ENCODE data around the gene PKP3.

PKP3 gene

DNA sequence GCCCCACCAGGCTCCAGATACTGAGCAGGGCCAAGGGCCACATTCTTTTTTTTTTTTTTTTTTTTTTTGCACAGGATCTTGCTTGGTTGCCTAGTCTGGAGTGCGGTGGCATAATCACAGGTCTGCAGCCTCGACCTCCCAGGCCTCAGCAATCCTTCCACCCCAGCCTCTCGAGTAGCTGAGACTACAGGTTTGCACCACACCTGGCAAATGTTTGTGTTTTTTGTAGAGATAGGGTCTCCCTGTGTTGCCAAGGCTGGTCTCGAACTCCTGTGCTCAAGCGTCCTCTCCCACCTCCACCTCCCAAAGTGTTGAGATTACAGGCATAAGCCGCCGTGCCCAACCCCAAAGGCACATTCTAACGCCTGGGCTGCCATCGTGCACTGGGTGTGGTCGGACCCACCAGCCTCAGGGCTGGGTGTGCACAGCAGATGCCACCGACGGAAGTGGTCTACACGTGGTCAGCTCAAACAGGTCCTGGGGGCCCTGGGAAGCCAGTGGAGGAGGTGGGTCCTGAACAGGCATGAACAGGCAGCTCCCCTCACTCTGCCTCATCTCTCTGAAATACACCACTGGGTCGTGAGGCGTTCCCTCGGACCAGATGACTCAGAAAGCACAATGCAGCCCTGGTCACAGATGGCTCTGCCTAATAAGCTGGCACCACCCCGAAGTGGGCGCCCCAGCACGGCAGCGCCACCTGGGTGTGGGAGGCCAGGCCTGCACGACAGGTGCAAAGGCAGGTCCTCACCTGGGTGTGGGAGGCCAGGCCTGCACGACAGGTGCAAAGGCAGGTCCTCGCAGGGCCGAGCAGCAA is 29.9 kb upstream of the PKP3 start:
- DNase-seq (ENCODE audit: low read depth, low spot score): no peak

GRCh38 chr11:364991-365725 is 28.9 kb upstream of the PKP3 start:
- no peak for DNase-seq (ENCODE audit: low read depth, low spot score)

DNA sequence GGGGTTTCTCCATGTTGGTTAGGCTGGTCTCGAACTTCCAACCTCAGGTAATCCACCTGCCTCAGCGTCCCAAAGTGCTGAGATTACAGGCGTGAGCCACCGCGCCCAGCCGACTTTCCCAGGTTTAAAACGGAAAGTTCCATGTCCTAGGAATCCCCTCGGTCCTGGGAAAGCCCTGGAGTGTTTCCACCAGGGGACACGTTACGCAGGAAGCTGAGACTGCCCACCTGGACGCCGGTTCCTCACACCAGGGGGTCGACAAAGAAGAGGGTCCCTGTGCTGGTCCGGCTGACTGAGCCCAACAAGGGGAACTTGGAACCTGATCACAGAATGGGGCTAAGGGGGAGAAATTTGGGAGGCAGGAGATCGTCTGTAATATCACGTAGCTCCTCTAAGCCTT is 28.2 kb upstream of the PKP3 start:
- DNase-seq (ENCODE audit: low read depth, low spot score): no peak

DNA sequence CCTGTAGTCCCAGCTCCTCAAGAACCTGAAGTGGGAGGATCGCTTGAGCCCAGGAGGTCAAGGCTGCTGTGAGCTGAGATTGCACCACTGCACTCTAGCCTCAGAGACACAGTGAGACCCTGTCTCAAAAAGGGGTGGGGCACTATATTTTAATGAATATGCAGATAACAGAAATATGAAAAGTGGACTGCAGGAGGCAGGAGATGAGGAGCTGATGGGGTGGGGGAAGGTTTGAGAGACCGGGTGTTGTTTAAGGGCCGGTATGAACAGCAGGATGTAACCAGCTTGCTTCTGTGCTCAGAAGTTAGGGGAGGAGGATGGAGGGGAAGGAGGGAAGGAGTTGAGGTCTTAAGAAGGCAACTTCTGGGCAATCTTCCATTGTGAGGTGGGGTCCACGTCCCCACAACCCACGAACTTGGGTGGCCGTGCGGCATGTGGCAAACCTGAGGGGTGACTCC is 26.0 kb upstream of the PKP3 start:
- no peak for DNase-seq (ENCODE audit: low read depth, low spot score)

DNA sequence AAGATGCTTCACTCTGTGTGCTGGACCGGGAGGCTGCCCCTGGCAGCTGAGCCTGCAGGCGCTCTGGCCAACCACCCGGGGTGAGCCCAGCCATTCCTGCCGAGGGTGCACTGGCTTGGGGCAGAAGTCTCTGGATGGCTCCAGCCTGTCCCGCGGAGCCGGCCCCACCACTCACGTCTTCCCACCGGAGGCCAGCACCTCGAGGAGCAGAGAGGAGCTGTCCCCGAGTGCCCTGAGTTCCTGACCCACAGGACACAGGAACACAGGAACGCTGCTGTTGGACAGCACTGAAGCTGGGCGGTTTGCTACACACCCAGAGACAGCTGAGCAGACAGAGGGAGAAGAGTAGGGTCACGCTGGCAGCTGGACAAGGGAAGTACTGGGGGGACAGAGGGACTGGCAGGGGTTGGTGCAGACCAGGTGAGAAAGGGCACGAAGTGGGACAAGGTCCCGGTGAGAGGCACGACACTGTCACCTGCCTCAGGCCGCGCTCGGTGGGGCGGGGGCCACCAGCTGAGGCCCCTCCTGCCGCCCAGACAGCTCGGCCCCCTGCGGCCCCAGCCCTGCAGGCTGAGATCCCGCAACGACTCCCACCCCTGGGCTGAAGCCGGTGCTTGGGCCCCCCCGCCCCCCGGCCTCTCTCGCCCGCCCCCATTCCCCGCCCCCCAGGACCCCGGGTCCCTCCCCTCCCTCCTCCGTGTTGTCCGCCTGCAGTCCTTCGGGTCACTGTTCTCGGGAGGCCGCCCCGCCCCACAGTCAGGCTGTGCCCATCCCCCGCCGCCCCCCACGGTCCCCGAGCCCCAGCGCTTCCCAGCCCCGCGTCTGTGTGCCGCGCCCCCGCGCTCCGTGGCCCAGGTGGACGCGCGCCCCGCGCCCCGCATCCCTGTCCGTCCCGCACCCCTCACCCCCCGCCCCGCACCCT is 25.3 kb upstream of the PKP3 start:
- no peak for DNase-seq (ENCODE audit: low read depth, low spot score)

- DNase-seq (ENCODE audit: low read depth, low spot score): no peak
Observed at GRCh38 chr11:369336-370018, 24.5 kb upstream of the PKP3 start, which contains the start of gene B4GALNT4. Gene B4GALNT4, plus strand, starts transcription at chr11:369499. Its CDS starts 305 bp downstream, at chr11:369804.

- no peak for DNase-seq (ENCODE audit: low read depth, low spot score)
Observed at GRCh38 chr11:370070-370941, 23.7 kb upstream of the PKP3 start.

- no peak for DNase-seq (ENCODE audit: low read depth, low spot score)
Observed at GRCh38 chr11:371051-371450, 23.0 kb upstream of the PKP3 start.

DNA sequence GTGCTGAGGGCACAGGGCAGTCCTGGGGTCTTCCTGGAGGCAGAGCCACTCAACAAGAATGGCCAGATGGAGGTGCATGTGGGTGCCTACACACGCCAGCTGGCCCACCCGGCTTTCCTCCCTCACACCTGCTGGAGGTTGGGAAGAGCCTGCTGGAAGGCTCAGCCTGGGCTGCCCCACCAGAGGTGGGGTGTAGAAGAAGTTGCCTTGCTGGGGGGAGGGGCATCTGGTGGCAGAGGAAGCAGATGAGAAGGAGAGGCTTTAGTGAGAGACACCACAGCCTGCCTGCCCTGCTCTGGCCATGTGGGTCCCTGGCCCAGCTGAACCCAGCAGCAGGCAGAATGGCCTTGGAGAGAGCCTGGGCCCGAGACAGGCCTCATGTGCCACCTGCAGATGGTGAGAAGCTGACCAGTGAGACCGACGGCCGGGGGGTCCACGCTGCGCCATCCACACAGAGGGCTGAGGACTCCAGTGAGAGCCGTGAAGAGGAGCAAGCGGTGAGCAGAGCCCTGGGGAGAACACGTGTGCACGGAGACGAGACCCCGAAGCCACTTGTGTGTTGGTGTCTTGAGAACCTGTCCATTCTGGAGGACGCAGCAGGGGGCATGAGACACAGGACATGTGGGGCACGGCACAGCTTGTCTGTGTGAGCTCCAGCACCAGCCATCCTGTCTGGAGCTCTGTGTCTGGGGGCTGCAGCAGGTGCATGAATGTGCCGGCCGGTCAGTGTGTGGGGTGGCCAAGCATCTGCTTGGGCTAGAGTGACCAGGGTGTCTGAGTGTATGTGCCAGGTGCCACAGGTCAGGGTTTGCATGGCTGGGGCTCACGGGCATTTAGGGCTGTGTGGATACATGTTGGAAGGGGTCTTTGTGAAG is 22.1 kb upstream of the PKP3 start:
- DNase-seq (ENCODE audit: low read depth, low spot score): no peak

DNA sequence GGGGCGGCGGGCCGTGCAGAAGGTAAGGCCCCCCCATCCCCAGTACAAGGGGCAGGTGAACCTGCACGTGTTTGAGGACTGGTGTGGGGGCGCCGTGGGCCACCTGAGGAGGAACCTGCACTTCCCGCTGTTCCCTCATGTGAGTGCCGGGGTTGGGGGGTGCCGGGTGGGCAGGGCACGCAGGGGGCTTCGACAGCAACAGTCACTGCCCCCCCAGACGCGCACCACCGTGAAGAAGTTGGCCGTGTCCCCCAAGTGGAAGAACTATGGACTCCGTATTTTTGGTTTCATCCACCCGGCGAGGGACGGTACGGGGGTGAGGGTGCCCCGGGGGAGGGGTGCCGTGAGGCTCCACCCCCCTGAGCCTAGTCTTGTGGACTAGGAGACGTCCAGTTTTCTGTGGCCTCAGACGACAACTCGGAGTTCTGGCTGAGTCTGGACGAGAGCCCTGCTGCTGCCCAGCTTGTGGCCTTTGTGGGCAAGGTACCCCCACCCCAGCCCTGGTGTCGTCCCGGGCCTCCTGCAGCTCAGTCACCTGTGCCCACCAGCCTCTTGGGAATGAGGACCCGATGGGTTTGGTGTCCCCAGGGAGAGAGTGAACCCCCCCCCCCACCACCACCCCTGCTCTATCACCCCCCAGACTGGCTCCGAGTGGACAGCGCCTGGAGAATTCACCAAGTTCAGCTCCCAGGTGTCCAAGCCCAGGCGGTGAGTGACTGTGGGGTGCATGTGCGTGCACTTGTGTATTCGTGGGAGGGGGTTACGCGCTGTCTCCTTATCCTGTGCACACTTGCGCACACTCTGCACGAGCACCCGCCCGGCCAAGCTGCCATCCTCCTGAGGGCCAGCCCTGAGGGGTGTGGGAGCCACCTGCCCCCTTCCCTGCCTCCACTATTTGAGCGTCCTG is 20.9 kb upstream of the PKP3 start:
- no peak for DNase-seq (ENCODE audit: low read depth, low spot score)

GRCh38 chr11:373716-374551 is 20.1 kb upstream of the PKP3 start:
- no peak for DNase-seq (ENCODE audit: low read depth, low spot score)

DNA sequence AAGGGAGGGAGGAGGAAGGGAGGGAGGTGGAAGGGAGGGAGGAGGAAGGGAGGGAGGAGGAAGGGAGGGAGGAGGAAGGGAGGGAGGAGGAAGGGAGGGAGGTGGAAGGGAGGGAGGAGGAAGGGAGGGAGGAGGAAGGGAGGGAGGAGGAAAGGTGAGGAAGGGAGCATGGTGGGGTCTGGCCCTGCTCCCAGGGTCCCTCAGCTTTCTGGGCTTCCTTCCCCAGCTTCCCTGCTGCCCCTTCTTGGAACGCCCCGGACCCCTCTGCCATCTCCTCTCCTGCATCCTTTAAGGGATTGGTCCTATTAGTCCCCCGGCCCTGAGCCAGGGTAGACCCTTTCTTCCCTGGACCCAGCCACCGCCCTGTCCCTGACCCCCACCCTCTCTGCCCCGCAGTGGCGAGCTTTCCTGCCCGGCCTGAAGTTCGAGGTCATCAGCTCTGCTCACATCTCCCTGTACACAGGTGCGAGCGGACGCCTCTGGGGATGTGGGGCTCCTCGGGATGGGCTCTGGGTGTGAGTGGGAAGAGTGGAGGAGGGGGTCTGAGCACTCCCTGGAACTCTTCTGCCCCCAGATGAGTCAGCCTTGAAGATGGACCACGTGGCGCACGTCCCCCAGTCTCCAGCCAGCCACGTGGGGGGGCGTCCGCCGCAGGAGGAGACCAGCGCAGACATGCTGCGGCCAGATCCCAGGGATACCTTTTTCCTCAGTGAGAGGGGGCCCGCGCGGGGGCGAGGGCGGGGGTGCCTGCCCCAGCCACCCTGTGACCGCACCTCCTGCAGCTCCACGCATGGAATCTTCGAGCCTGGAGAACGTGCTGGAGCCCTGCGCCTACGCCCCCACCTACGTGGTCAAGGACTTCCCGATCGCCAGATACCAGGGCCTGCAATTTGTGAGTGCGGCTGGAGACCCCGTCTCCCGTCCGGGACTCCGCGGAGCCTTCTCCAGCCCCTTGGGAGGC is 18.7 kb upstream of the PKP3 start:
- DNase-seq (ENCODE audit: low read depth, low spot score): no peak

- no peak for DNase-seq (ENCODE audit: low read depth, low spot score)
Observed at GRCh38 chr11:376531-377173, 17.4 kb upstream of the PKP3 start.

DNA sequence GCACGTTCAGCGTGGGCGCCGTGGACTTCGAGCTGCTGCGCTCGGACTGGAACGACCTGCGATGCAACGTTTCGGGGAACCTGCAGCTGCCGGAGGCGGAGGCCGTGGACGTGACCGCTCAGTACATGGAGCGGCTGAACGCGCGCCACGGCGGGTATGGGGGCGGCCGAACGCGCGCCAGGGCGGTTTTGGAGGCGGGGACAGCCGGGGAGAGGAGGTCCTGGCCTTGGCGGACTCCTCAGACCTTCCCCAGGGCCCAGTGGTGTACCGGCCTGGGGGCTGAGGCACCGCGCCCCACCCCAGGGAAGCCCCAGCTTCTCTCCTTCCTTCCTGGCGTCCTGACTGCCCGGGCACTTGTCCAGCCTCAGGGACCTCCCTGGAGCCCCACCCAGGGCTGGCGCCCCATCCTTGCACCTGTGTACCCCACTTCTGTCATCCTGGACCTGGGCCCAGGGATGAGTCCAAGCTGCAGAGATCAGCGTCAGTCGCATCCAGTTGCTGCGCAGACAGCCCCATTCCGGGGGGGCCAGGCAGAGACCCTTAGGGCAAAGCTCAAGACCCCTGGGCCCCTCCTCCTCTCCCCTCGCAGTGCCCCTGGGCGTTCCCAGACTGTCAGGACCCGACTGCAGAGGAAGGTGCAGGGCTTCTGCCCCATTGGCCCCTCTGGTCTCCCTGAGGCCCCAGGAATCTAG is 16.7 kb upstream of the PKP3 start:
- DNase-seq (ENCODE audit: low read depth, low spot score): no peak

- DNase-seq (ENCODE audit: low read depth, low spot score): no peak
Observed at GRCh38 chr11:377883-378500, 16.0 kb upstream of the PKP3 start.
